Activated T-helper 17 cell treated with anti-CD3 and anti-CD28 coated beads, Interleukin-2, amount 50 U/mL, for 72 hours (primary cell): ENCODE data around the gene MRC2. TPM values are rescaled to one million over a fixed set of nuclear protein-coding genes. Genes with fewer than 3 reads are reported as not detected.

Experiments used
- ATAC-seq: fragments of 150-1000 bp; cut with Tn5 transposase; replicated peaks from 2 replicates; pipeline ENCODE4 v1.10.0; 2021; ENCODE audit warnings: mild to moderate bottlenecking, moderate library complexity
- H3K27ac Mint-ChIP-seq: one replicate; pipeline ENCODE4 v1.8.0; 2022; ENCODE audit warnings: mixed read lengths
- H3K27me3 Mint-ChIP-seq: one replicate; pipeline ENCODE4 v1.8.0; 2022; ENCODE audit warnings: mixed read lengths
- H3K36me3 Mint-ChIP-seq: one replicate; pipeline ENCODE4 v1.8.0; 2022; ENCODE audit warnings: low read depth, mild to moderate bottlenecking, mixed read lengths
- H3K4me1 Mint-ChIP-seq: one replicate; pipeline ENCODE4 v1.8.0; 2022; ENCODE audit warnings: mixed read lengths
- H3K4me3 Mint-ChIP-seq: one replicate; pipeline ENCODE4 v1.8.0; 2022; ENCODE audit warnings: mild to moderate bottlenecking, mixed read lengths
- H3K9me3 Mint-ChIP-seq: one replicate; pipeline ENCODE4 v1.8.0; 2022; ENCODE audit warnings: mixed read lengths
- total RNA-seq, 2 donors: library from RNA; stranded (reverse); gene quantifications; one replicate each; pipeline ENCODE4 v1.2.3, GENCODE V29; 2022

MRC2 gene
- total RNA-seq, 2 donors from 2014 or later: 21.0 to 22.2 TPM

DNA sequence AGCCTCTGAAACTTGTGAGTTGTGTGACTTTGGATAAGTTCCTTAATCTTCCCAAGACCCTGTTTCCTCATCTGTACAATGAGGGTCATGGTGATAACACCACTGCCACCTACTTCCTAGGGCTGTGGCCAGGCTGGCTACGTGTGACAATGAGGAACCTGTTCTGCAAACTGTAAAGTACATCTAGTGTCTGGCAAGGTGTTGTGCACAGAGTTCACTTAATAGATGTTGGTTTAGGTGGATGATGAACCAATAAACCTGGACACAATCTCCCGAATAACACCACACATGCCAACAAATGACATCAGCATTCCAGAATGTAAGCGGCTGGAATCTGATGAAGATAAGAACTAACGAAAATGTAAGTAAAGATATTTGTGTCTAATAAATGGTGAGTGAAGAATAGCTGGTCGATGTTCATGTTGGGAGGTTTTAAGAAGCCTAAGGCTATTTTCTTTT, 98.3 kb downstream of the MRC2 start:
- no peak overlapping the region for H3K4me3 Mint-ChIP-seq
- H3K27ac Mint-ChIP-seq: peak overlapping the region; percentile 5
- peaks cover 32% of the 10 kb centered on the region for H3K4me1 Mint-ChIP-seq
- H3K36me3 Mint-ChIP-seq: no peaks in the 10 kb centered on the region
- H3K9me3 Mint-ChIP-seq: no peaks in the 10 kb centered on the region
- ATAC-seq: no peak
- H3K27me3 Mint-ChIP-seq: peaks cover 25% of the 10 kb centered on the region

DNA sequence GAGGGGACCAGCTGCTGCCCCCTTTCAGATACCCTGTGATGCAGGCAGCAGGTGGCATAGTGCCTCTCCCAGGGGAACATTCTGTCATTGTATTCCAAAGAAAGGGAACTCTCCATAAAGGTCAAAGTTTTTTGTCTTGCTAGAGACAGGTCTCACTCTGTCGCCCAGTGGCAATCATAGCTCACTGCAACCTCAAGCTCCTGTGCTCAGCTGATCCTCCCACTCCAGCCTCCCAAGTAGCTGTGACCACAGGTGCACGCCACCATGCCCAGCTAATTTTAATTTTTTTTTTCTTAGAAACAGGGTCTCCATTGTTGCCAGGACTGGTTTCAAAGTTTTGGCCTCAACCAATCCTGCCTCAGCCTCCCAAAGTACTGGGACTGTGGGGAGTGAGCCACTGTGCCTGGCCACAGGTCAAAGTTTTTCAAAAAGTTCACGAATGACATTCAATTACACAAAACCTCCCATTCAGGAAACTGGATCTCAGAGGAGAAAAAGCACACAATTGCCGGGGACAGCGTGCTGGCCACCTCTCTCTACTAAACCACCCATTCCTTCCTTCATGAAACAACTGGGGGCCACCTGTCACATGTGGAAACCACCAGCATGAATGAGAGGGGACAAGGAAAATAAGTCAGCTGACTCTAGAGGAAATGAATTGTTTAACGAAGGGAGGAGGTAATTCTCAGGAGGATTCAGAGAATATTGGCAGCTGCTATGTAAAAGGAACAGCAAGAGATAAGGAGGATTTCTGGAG, 100.6 kb downstream of the MRC2 start:
- Mint-ChIP-seq H3K36me3 (no peaks in the 10 kb centered on the region), H3K27me3 (peaks cover 28% of the 10 kb centered on the region), H3K27ac (no peak overlapping the region), H3K9me3 (no peaks in the 10 kb centered on the region), H3K4me1 (peaks cover 32% of the 10 kb centered on the region), H3K4me3 (no peak overlapping the region)
- no peak for ATAC-seq

DNA sequence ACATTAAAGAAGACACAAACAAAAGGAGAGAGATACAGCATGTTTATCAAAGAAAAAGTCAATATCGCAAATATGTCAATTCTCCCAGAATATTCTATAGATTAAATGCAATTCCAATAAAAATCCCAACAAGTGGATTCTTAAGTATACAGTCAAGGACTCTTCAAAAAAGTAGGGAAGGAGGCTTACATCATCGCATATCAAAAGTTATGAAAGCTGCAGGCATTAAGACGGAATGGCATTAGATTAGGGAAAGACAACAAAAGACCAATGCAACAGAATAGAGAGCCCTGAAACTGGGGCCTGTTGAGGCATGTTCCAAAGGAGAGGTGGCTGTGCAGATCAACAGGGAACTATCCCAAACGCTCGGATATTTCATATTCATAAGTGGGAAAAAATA, 104.7 kb downstream of the MRC2 start:
- Mint-ChIP-seq H3K4me3 (no peak overlapping the region), H3K27me3 (peaks cover 23% of the 10 kb centered on the region), H3K27ac (no peak overlapping the region)

DNA sequence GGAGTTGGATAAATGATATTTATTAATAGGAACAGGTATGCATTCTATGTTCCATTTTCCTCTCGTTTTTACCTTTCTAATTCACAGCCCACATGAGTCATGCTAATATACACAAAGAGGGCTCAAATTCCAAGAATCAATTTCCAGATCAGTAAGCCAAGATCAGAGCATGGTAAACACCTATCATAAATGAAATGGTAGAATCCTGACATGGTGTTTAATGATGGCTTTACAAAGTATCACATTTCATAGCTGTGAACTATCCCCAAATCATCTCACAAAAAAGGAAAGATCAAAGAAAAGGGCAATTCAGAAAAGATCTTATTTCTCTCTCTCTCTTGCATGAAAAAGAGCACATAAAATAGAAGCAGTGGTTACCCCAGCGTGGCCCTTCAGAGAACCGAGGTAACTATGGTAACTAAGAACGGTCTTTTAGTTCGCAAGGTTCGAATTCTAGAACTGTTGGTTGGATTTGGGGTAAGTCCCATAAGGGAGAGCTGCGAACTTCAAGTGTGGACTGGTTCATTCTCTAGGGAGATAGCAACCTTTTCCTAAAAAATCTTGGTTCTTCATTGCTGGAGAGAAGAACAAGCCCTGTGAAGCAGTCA, 107.7 kb downstream of the MRC2 start:
- no peak for ATAC-seq
- H3K27ac Mint-ChIP-seq: no peak overlapping the region
- H3K9me3 Mint-ChIP-seq: no peaks in the 10 kb centered on the region
- peaks cover 20% of the 10 kb centered on the region for H3K27me3 Mint-ChIP-seq
- peaks cover 10% of the 10 kb centered on the region for H3K4me1 Mint-ChIP-seq
- no peak overlapping the region for H3K4me3 Mint-ChIP-seq
- H3K36me3 Mint-ChIP-seq: no peaks in the 10 kb centered on the region

More for the DNA sequence above, 104.7 kb downstream of the MRC2 start:
- no peak for ATAC-seq
- H3K9me3 Mint-ChIP-seq: no peaks in the 10 kb centered on the region
- peaks cover 4% of the 10 kb centered on the region for H3K4me1 Mint-ChIP-seq
- H3K36me3 Mint-ChIP-seq: no peaks in the 10 kb centered on the region

DNA sequence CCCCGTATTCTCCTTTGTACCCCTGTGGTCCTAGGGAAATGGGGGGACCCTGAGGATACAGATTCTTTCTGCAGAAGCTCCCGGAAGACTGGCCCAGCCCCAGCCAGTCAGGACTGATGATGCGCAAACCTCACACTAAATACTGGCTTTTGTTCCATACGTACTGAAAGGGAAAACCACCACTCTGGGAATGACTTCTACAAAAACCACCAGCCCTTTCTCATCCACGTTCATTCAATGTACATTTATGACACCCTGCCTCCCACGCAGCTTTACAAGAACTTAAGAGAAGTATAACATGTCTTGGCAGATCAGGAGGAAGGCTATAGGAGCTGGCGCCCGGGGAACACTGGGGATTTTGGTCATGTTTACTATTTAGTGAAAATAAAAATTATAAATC, 110.0 kb downstream of the MRC2 start:
- H3K9me3 Mint-ChIP-seq: no peaks in the 10 kb centered on the region
- H3K4me3 Mint-ChIP-seq: peak overlapping the region; percentile 25
- H3K36me3 Mint-ChIP-seq: no peaks in the 10 kb centered on the region
- H3K4me1 Mint-ChIP-seq: peaks cover 16% of the 10 kb centered on the region
- peak; percentile 93 for ATAC-seq
- peak overlapping the region; percentile 62 for H3K27ac Mint-ChIP-seq
- peaks cover 17% of the 10 kb centered on the region for H3K27me3 Mint-ChIP-seq

DNA sequence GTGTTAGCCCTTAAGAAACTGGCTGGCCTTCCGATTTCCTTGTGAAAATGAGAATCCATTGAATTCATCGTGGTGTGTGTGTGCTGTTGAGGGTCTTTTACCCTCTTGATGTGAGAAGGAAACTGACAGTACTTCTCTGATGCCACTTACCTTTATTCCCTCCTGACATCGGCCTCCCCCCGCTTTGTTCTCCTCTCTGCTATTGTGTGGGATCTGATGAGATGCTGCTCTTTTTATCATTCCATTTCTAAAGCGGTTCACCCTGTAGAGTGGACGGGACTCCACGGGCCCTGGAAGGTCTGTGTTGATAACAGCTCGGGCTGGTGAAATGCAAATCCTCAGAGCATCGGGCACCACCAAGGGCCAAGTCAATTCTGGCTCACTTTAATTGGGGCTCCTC, 110.8 kb downstream of the MRC2 start:
- peak overlapping the region; percentile 25 for H3K4me3 Mint-ChIP-seq
- H3K27ac Mint-ChIP-seq: peak overlapping the region; percentile 62
- ATAC-seq: no peak
- peaks cover 17% of the 10 kb centered on the region for H3K27me3 Mint-ChIP-seq
- no peaks in the 10 kb centered on the region for H3K36me3 Mint-ChIP-seq
- peaks cover 16% of the 10 kb centered on the region for H3K4me1 Mint-ChIP-seq
- H3K9me3 Mint-ChIP-seq: no peaks in the 10 kb centered on the region

DNA sequence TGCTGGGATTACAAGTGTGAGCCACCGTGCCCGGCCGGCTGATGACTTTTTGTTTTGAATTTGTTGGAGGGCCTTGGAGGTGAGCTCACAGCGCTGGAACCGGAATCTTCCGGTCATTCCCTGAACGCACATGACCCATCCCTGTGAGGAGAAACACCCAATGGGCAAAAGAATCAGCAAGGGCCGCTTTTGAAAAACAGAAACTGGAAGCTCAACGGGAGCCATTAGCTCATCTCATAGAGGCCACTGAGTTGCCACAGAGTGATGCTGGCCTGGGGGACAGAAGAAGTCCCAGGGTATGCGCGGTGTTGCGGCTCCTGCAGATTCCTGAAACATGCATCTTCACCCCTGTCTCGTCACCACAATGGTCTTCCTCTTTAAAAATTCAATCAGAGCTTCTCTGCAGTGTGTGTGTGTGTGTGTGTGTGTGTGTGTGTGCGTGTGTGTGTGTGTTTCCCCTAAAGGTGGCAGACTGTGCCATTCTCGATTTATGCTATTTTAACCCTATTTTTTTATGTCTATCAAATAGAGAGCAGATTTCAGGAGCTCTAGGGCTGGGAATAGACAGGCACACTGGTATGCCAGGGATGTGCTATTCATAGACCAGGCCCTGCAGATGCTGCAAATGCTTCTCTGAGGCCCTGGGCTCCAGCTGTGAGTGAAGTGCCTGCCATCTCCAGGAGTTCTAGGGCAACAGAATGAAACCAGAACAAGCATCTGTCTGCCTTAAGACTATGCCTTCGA, 112.3 kb downstream of the MRC2 start:
- no peak overlapping the region for H3K4me3 Mint-ChIP-seq
- no peak for ATAC-seq
- H3K27me3 Mint-ChIP-seq: peaks cover 20% of the 10 kb centered on the region
- no peaks in the 10 kb centered on the region for H3K36me3 Mint-ChIP-seq
- H3K4me1 Mint-ChIP-seq: peaks cover 16% of the 10 kb centered on the region
- no peaks in the 10 kb centered on the region for H3K9me3 Mint-ChIP-seq
- H3K27ac Mint-ChIP-seq: no peak overlapping the region

DNA sequence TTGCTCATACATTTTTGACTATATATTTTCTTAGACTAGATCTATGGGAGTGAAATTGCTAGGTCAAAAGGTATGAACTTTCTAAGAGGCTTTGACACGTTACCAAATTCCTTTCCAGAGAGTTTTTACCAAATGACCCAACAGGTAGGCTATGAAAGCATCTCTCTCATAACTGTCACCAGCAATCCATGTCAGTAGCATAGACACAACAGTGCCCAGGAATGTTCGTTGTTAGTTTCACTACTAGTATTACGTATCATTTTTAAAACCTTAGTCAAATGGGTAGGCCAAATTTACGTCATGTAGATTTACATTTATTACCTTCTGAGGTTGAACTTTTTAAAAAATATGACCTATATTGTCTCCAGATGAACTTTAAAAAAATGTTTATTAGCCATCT, 113.8 kb downstream of the MRC2 start:
- Mint-ChIP-seq H3K36me3 (no peaks in the 10 kb centered on the region), H3K27ac (peak overlapping the region; percentile 37), H3K4me3 (no peak overlapping the region), H3K27me3 (peaks cover 9% of the 10 kb centered on the region), H3K9me3 (no peaks in the 10 kb centered on the region), H3K4me1 (peaks cover 16% of the 10 kb centered on the region)
- peak; percentile 72 for ATAC-seq

Other genes starting within 250 kb of the MRC2 start
- gene EFCAB3, start 247.1 kb upstream of the MRC2 start, total RNA-seq: under 1 TPM in 1 of 2 donors, not detected in 1; 0.21 TPM
- gene METTL2A, start 203.8 kb upstream of the MRC2 start, total RNA-seq: 10 to 100 TPM; 21.2 to 30.3 TPM
- 10 to 100 TPM; 42.5 to 43.9 TPM for gene TLK2, start 148.8 kb upstream of the MRC2 start, total RNA-seq
- gene MARCHF10, start 180.6 kb downstream of the MRC2 start, total RNA-seq: under 1 TPM in 1 of 2 donors, not detected in 1; 0.13 TPM